Vagina (tissue), 2 donors: Measurements from ENCODE around the gene TMEM19.

Experiments
- CTCF ChIP-seq, 3 experiments: fragments of 450-650 bp in 2 of 3; fragments of 200-600 bp in 1 of 3; sonication (generic) in 1 of 3; IDR thresholded peaks; one replicate each; pipeline ENCODE4 v1.5.1; 2017 to 2019; ENCODE audit warnings: antibody characterized with exemption in 3 of 3, mild to moderate bottlenecking in 2 of 3, moderate library complexity in 2 of 3
- POLR2A ChIP-seq, 2 donors: fragments of 450-650 bp; IDR thresholded peaks; one replicate each; pipeline ENCODE4 v1.6.1; 2017; ENCODE audit warnings: antibody characterized with exemption in 2 of 2, mild to moderate bottlenecking in 2 of 2, moderate library complexity in 2 of 2

GRCh38 chr12:71744522-71745300, 58.8 kb downstream of the TMEM19 start:
- TF ChIP-seq CTCF (IDR thresholded peaks at IDR 0.05), result no peak
- TF ChIP-seq POLR2A (IDR thresholded peaks at IDR 0.05), result no peak
